A549 (cell line): Measurements from ENCODE around the gene ALDH6A1. TPM values are rescaled to one million over a fixed set of nuclear protein-coding genes. Genes with fewer than 3 reads are reported as not detected.
A peak's percentile ranks its signal among the peaks of the same experiment; 100 is the strongest.

Experiments used
- ATAC-seq, 2 experiments: fragments of 200-7000 bp in 1 of 2; fragments of >200 bp in 1 of 2; cut with Nextera tagmentation in 1 of 2; cut with Tn5 transposase in 1 of 2; 3 replicates each; pipeline versions ENCODE4 v1.8.0 to v1.9.1; 2018 to 2020; ENCODE audit warnings: mild to moderate bottlenecking in 1 of 2, moderate library complexity in 1 of 2
- CTCF ChIA-PET: fragments of 300-600 bp; sonication (Branson Sonifier 250); formaldehyde crosslinking; extraction: SDS; loops from one replicate; lab custom pipeline; 2021; ENCODE audit warnings: antibody characterized with exemption, inconsistent platforms; lab: Yijun Ruan, JAX
- POLR2A ChIA-PET: fragments of 350-600 bp; formaldehyde crosslinking; extraction: SDS; loops from one replicate; lab custom pipeline; 2021; ENCODE audit warnings: antibody characterized with exemption, inconsistent platforms; lab: Yijun Ruan, JAX
- DNase-seq, 2 experiments: peaks; one replicate each; pipeline versions ENCODE4 v3.0.0 to v3.0.0-alpha.2; 2011 to 2016; ENCODE audit warnings: low read depth in 1 of 2, low spot score in 1 of 2
- FAIRE-seq: peaks from 2 replicates; lab custom pipeline; 2011; peaks lifted over from hg19 to GRCh38; lab: Jason Lieb, UNC
- H3K27ac ChIP-seq, 2 experiments: fragments of >200 bp; sonication (Bioruptor Twin); formaldehyde crosslinking; 3 replicates each; pipeline ENCODE4 v1.5.1; 2016 to 2017
- H3K4me1 ChIP-seq: fragments of >200 bp; sonication (Bioruptor Twin); formaldehyde crosslinking; 3 replicates; pipeline ENCODE4 v1.6.1; 2016
- H3K4me2 ChIP-seq: fragments of >200 bp; sonication (Bioruptor Twin); formaldehyde crosslinking; 3 replicates; pipeline ENCODE4 v1.6.1; 2016
- H3K4me3 ChIP-seq: fragments of >200 bp; sonication (Bioruptor Twin); formaldehyde crosslinking; 3 replicates; pipeline ENCODE4 v1.5.1; 2016
- H3K9me3 ChIP-seq: fragments of >200 bp; sonication (Bioruptor Twin); formaldehyde crosslinking; 3 replicates; pipeline ENCODE4 v1.6.1; 2016
- BHLHE40 ChIP-seq: IDR thresholded peaks from 2 replicates; pipeline ENCODE4 v1.6.1; 2012; ENCODE audit warnings: low read depth, low read length, inconsistent platforms
- CBX2 ChIP-seq: fragments of 200-600 bp; sonication (generic); IDR thresholded peaks from 2 replicates; pipeline ENCODE4 v1.6.1; 2016; ENCODE audit warnings: low read depth, mild to moderate bottlenecking, borderline replicate concordance
- CBX8 ChIP-seq: fragments of 200-600 bp; sonication (generic); IDR thresholded peaks from 2 replicates; pipeline ENCODE4 v1.6.1; 2016
- CHD2 ChIP-seq: fragments of 150-350 bp; IDR thresholded peaks from 2 replicates; pipeline ENCODE4 v1.6.1; 2014; ENCODE audit warnings: low read length; ENCODE audit not compliant: partially characterized antibody
- EP300 ChIP-seq, 2 experiments: fragments of >200 bp; sonication (Bioruptor Twin); formaldehyde crosslinking; IDR thresholded peaks; 2 replicates in 1 of 2; 3 replicates in 1 of 2; pipeline ENCODE4 v1.6.1; 2016 to 2017
- FOSB ChIP-seq: fragments of 250-450 bp; sonication (Bioruptor Pico); IDR thresholded peaks from 2 replicates; pipeline ENCODE4 v1.5.0; 2020; ENCODE audit warnings: mild to moderate bottlenecking, moderate library complexity
- FOSL2 ChIP-seq, 2 experiments: fragments of 450-650 bp in 1 of 2; fragments of >200 bp in 1 of 2; sonication (Bioruptor Twin) in 1 of 2; formaldehyde crosslinking; IDR thresholded peaks; 2 replicates each; pipeline versions ENCODE4 v1.5.0 to v1.6.1; 2016 to 2020; ENCODE audit warnings: mild to moderate bottlenecking in 1 of 2, moderate library complexity in 1 of 2
- GATA3 ChIP-seq: IDR thresholded peaks from 2 replicates; pipeline ENCODE4 v1.6.1; 2012; ENCODE audit warnings: borderline replicate concordance
- HDAC2 ChIP-seq: fragments of 200-600 bp; sonication (generic); IDR thresholded peaks from 2 replicates; pipeline ENCODE4 v1.6.1; 2016
- JUN ChIP-seq, 2 experiments: fragments of >200 bp; sonication (Bioruptor Twin); formaldehyde crosslinking; IDR thresholded peaks; 2 replicates in 1 of 2; 3 replicates in 1 of 2; pipeline ENCODE4 v1.6.1; 2016 to 2017
- KDM5A ChIP-seq: fragments of 200-600 bp; sonication (generic); IDR thresholded peaks from 2 replicates; pipeline ENCODE4 v1.6.1; 2016; ENCODE audit warnings: antibody characterized with exemption, mild to moderate bottlenecking
- NFE2L2 ChIP-seq: fragments of 150-350 bp; conservative IDR thresholded peaks from 2 replicates; pipeline ENCODE4 v1.6.1; 2014; ENCODE audit warnings: low read length
- NPAS2 ChIP-seq: fragments of 250-450 bp; sonication (Bioruptor Pico); IDR thresholded peaks from 2 replicates; pipeline ENCODE4 v1.8.0; 2022; ENCODE audit warnings: mild to moderate bottlenecking, moderate library complexity, borderline replicate concordance
- PHF8 ChIP-seq: fragments of 200-600 bp; sonication (generic); IDR thresholded peaks from 2 replicates; pipeline ENCODE4 v1.6.1; 2016; ENCODE audit warnings: low read depth, mild to moderate bottlenecking, antibody characterized with exemption, moderate library complexity, borderline replicate concordance
- POLR2A ChIP-seq: IDR thresholded peaks from 2 replicates; pipeline ENCODE4 v1.6.1; 2012; ENCODE audit warnings: mild to moderate bottlenecking, low read length
- POLR2AphosphoS2 ChIP-seq: conservative IDR thresholded peaks from 2 replicates; pipeline ENCODE4 v1.6.1; 2012; ENCODE audit warnings: low read length, improper control_type of control experiment, inconsistent platforms
- RFX5 ChIP-seq: fragments of 450-650 bp; IDR thresholded peaks from 2 replicates; pipeline ENCODE4 v1.7.1; 2014; ENCODE audit warnings: antibody characterized with exemption, mild to moderate bottlenecking, moderate library complexity
- SREBF2 ChIP-seq: fragments of 450-650 bp; IDR thresholded peaks from 2 replicates; pipeline ENCODE4 v1.6.1; 2014; ENCODE audit warnings: mild to moderate bottlenecking, moderate library complexity
- TFCP2L1 ChIP-seq: fragments of 250-450 bp; sonication (Bioruptor Pico); IDR thresholded peaks from 2 replicates; pipeline ENCODE4 v1.5.0; 2021; ENCODE audit warnings: mild to moderate bottlenecking
- TP53 ChIP-seq: fragments of 250-450 bp; sonication (Bioruptor Pico); IDR thresholded peaks from 2 replicates; pipeline ENCODE4 v1.5.0; 2021; ENCODE audit warnings: mild to moderate bottlenecking, moderate library complexity
- WGBS: methylation state at CpG from one replicate; pipeline ENCODE4 v1.1.6; 2017; ENCODE audit errors: missing lambda C conversion rate; 5-methylcytosine and 5-hydroxymethylcytosine counted together
- polyA plus RNA-seq, 4 experiments: library from polyadenylated mRNA; depleted of rRNA in 3 of 4; stranded (reverse); fragments of >200 nt; fragmentation: RNase III in 1 of 4; extraction: RNeasy Plus Mini Kit Qiagen cat#74134 plus additional on column Dnase treatment in 1 of 4; gene quantifications; 2 replicates in 3 of 4; 3 replicates in 1 of 4; pipeline ENCODE4 v1.2.3, GENCODE V29; 2011 to 2017
- TF ChIP-seq, protein P1 (sequence below): IDR thresholded peaks from 2 replicates; pipeline ENCODE4 v1.6.1; 2012; ENCODE audit warnings: low read depth, borderline replicate concordance
- TF ChIP-seq, protein P2 (sequence below): IDR thresholded peaks from 2 replicates; pipeline ENCODE4 v1.6.1; 2012
- TF ChIP-seq, protein P3 (sequence below): fragments of >200 bp; sonication (Bioruptor Twin); formaldehyde crosslinking; IDR thresholded peaks from 2 replicates; pipeline ENCODE4 v1.6.1; 2016
- TF ChIP-seq, protein P4 (sequence below): fragments of 250-450 bp; sonication (Bioruptor Pico); IDR thresholded peaks from 2 replicates; pipeline ENCODE4 v1.5.0; 2021; ENCODE audit warnings: mild to moderate bottlenecking, moderate library complexity, borderline replicate concordance
- TF ChIP-seq, protein P5 (sequence below): fragments of 250-450 bp; sonication (Bioruptor Pico); IDR thresholded peaks from 2 replicates; pipeline ENCODE4 v1.5.0; 2020; ENCODE audit warnings: low read depth, mild to moderate bottlenecking, moderate library complexity
- TF ChIP-seq, protein P6 (sequence below): fragments of 450-650 bp; IDR thresholded peaks from 2 replicates; pipeline ENCODE4 v1.6.1; 2014; ENCODE audit warnings: antibody characterized with exemption
- TF ChIP-seq, protein P7 (sequence below): IDR thresholded peaks from 2 replicates; pipeline ENCODE4 v1.6.1; 2012
- TF ChIP-seq, protein P8 (sequence below): fragments of >200 bp; sonication (Bioruptor Twin); formaldehyde crosslinking; IDR thresholded peaks from 3 replicates; pipeline ENCODE4 v1.6.1; 2016

Gene ALDH6A1
- polyA plus RNA-seq, 2 of the 4 experiments (the other 2 are of a cell fraction) = 2.4 to 8.1 TPM

DNA sequence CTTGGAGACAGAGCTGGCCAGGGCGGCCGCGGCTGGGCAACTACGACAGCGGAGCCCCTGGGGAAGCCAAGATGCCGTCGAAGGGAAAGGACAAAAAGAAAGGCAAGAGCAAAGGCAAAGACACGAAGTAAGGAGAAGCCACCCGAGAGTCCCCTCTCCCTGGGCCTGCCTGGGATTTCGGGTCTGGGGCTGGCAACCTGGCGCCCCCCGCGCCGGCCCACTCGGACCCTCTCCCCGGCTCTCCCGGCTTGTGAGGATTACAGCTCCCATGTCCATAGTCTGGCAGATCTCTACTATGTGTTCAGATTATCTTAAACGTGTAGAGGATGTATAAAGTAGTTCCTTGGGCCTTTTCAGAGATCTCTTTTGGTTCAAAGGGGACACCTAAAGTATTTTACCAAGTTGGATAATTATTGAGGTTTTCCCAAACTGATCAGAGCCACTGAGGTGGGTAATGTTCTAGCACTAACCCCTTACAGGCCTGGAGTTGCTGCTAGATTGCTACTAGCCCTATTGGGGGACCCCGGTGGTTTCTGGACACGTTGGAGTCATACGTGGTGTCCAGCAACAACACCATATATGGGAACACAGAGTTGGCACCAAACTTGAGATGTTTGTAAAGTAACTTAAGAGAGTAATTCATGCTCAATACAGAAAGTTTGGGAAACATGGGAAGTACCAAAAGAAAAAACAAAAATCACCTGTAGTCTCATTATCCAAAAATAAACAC is 64.7 kb downstream of the ALDH6A1 start:
- peak overlapping the region; percentile 64 to 96 for H3K27ac ChIP-seq
- peak overlapping the region; percentile 86 for H3K4me2 ChIP-seq
- H3K4me1 ChIP-seq = peaks cover 25% of the 10 kb centered on the region
- TF ChIP-seq, protein P1, sequence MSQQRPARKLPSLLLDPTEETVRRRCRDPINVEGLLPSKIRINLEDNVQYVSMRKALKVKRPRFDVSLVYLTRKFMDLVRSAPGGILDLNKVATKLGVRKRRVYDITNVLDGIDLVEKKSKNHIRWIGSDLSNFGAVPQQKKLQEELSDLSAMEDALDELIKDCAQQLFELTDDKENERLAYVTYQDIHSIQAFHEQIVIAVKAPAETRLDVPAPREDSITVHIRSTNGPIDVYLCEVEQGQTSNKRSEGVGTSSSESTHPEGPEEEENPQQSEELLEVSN = no peak
- TF ChIP-seq, protein P2, sequence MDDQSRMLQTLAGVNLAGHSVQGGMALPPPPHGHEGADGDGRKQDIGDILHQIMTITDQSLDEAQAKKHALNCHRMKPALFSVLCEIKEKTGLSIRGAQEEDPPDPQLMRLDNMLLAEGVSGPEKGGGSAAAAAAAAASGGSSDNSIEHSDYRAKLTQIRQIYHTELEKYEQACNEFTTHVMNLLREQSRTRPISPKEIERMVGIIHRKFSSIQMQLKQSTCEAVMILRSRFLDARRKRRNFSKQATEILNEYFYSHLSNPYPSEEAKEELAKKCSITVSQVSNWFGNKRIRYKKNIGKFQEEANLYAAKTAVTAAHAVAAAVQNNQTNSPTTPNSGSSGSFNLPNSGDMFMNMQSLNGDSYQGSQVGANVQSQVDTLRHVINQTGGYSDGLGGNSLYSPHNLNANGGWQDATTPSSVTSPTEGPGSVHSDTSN = no peak
- TF ChIP-seq TP53 (CRISPR knock-in tag) (no peak), NPAS2 (no peak), EP300 (IDR thresholded peaks at IDR 0.05) (no peak), BHLHE40 (no peak), SREBF2 (no peak)
- TF ChIP-seq, protein P3, sequence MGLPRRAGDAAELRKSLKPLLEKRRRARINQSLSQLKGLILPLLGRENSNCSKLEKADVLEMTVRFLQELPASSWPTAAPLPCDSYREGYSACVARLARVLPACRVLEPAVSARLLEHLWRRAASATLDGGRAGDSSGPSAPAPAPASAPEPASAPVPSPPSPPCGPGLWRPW = no peak
- TF ChIP-seq, protein P4, sequence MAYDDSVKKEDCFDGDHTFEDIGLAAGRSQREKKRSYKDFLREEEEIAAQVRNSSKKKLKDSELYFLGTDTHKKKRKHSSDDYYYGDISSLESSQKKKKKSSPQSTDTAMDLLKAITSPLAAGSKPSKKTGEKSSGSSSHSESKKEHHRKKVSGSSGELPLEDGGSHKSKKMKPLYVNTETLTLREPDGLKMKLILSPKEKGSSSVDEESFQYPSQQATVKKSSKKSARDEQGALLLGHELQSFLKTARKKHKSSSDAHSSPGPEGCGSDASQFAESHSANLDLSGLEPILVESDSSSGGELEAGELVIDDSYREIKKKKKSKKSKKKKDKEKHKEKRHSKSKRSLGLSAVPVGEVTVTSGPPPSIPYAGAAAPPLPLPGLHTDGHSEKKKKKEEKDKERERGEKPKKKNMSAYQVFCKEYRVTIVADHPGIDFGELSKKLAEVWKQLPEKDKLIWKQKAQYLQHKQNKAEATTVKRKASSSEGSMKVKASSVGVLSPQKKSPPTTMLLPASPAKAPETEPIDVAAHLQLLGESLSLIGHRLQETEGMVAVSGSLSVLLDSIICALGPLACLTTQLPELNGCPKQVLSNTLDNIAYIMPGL (CRISPR knock-in tag) = no peak
- TF ChIP-seq, protein P5, sequence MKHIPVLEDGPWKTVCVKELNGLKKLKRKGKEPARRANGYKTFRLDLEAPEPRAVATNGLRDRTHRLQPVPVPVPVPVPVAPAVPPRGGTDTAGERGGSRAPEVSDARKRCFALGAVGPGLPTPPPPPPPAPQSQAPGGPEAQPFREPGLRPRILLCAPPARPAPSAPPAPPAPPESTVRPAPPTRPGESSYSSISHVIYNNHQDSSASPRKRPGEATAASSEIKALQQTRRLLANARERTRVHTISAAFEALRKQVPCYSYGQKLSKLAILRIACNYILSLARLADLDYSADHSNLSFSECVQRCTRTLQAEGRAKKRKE (CRISPR knock-in tag) = no peak
- no peak for FAIRE-seq
- 11% methylated on average over 21 of the region's 21 CpGs for WGBS
- no peaks in the 10 kb centered on the region for H3K9me3 ChIP-seq
- DNase-seq = peak; percentile 16 to 29
- POLR2A ChIA-PET = interaction anchor here (1.2 to 1.6 kb wide), 2 partner anchors 10 to 69 kb away, joined by 7 to 12 read pairs; partner anchors contain the start of genes COQ6 and FAM161B
- peak overlapping the region; percentile 84 for H3K4me3 ChIP-seq
- ATAC-seq = peak; percentile 16 to 22; a peak in 5 of 6 replicates
- CTCF ChIA-PET = interaction anchor here (1.1 to 1.5 kb wide), 4 partner anchors 12 to 68 kb away, joined by 3 to 5 read pairs (median 4); no protein-coding TSS in a partner anchor

DNA sequence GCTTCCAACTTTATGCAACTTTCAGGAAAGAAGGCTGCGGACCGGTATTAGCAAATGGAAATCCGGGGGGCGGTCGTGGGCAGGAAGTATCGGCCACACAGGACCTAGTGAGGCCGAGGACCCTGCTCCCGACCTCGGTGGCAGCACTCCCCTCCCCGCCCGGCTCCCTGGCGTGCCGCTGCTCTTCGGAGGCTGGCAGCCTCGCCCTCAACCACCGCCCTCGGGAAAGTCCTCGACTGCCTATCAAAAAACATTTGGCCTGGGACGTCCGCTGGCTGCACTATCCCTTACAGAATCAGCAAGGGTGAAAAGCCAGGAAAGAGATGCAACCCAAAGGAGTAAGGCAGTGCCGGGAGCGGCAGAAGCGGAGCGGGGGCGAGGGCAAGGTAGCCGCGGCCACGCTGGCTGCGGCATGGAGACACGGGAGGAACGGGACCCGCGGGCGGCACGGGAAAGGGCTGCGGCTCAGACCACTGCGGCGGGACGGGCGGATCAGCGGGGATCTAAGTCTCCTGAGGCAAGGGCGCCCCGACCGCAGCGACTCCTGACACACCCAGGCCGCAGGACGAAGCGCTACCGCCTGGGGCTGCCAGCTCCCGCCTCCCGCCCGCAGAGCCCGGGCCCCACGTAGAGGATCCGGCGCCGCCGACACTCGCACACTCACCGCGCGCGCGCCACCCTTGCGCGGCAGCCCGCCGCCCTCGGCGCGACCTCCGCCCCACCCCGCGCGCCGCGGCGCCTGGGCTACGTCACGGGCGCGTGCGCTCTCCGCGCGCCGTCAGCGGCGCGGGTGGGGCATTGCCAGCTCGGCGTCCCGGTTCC is 65.5 kb downstream of the ALDH6A1 start, which contains the start of the genes BBOF1 and ENTPD5:
Gene BBOF1, plus strand, starts transcription at position 764 of the 822 bp plus-strand sequence. CDS start 130 bp downstream, outside the sequence.
Gene ENTPD5, minus strand, starts transcription at position 703 of the 822 bp plus-strand sequence. CDS start 31,186 bp downstream, outside the sequence.
- no peak for FAIRE-seq
- H3K4me1 ChIP-seq = peaks cover 33% of the 10 kb centered on the region
- peak; percentile 83 to 93 for DNase-seq
- peak within 1 kb of the TSS; percentile 84 for H3K4me3 ChIP-seq
- POLR2A ChIA-PET = interaction anchor here (1.0 to 1.6 kb wide), 3 partner anchors 11 to 406 kb away, joined by 3 to 12 read pairs (median 7); partner anchors contain the start of genes COQ6 and FAM161B
- peak within 1 kb of the TSS; percentile 86 for H3K4me2 ChIP-seq
- H3K9me3 ChIP-seq = no peaks in the 10 kb centered on the region
- ATAC-seq = peak; percentile 92 to 94
- H3K27ac ChIP-seq = peak within 1 kb of the TSS; percentile 95 to 96
- CTCF ChIA-PET = interaction anchor here (0.6 to 1.5 kb wide), 5 partner anchors 11 to 1635 kb away, joined by 3 to 5 read pairs (median 4); no protein-coding TSS in a partner anchor
- WGBS = 2% methylated on average over 38 of the region's 93 CpGs
- TF ChIP-seq JUN (IDR thresholded peaks at IDR 0.05) = peak; percentile 62 to 94; a peak in 4 of 5 replicates
- TF ChIP-seq HDAC2 = no peak
- no peak for TF ChIP-seq CHD2
- TF ChIP-seq POLR2AphosphoS2 = no peak
- TF ChIP-seq KDM5A = no peak
- TF ChIP-seq FOSL2 (IDR thresholded peaks at IDR 0.05) = no peak
- TF ChIP-seq FOSL2 (CRISPR knock-in tag; IDR thresholded peaks at IDR 0.05) = peak; percentile 32; the same call in 1 of the 2 replicates
- peak; percentile 67; the same call in 1 of the 2 replicates for TF ChIP-seq TP53 (CRISPR knock-in tag)
- no peak for TF ChIP-seq CBX2
- no peak for TF ChIP-seq NFE2L2
- no peak for TF ChIP-seq GATA3
- 0 out of 2 replicates have a peak, but pooled peaks have one; percentile 66 for TF ChIP-seq TFCP2L1 (CRISPR knock-in tag)
- no peak for TF ChIP-seq CBX8
- TF ChIP-seq, protein P6, sequence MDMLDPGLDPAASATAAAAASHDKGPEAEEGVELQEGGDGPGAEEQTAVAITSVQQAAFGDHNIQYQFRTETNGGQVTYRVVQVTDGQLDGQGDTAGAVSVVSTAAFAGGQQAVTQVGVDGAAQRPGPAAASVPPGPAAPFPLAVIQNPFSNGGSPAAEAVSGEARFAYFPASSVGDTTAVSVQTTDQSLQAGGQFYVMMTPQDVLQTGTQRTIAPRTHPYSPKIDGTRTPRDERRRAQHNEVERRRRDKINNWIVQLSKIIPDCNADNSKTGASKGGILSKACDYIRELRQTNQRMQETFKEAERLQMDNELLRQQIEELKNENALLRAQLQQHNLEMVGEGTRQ = no peak
- peak; percentile 85; the same call in 1 of the 2 replicates for TF ChIP-seq PHF8
- TF ChIP-seq, protein P7, sequence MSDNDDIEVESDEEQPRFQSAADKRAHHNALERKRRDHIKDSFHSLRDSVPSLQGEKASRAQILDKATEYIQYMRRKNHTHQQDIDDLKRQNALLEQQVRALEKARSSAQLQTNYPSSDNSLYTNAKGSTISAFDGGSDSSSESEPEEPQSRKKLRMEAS = peak; percentile 72
- no peak for TF ChIP-seq FOSB (CRISPR knock-in tag)
- TF ChIP-seq, protein P8, sequence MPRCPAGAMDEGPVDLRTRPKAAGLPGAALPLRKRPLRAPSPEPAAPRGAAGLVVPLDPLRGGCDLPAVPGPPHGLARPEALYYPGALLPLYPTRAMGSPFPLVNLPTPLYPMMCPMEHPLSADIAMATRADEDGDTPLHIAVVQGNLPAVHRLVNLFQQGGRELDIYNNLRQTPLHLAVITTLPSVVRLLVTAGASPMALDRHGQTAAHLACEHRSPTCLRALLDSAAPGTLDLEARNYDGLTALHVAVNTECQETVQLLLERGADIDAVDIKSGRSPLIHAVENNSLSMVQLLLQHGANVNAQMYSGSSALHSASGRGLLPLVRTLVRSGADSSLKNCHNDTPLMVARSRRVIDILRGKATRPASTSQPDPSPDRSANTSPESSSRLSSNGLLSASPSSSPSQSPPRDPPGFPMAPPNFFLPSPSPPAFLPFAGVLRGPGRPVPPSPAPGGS = peak; percentile 79; the same call in 1 of the 3 replicates
- peak; percentile 91 for TF ChIP-seq POLR2A
- 0 out of 2 replicates have a peak, but pooled peaks have one; percentile 26 for TF ChIP-seq RFX5
